ENCODE measurements around the gene FXYD5.

The FXYD5 gene

DNA sequence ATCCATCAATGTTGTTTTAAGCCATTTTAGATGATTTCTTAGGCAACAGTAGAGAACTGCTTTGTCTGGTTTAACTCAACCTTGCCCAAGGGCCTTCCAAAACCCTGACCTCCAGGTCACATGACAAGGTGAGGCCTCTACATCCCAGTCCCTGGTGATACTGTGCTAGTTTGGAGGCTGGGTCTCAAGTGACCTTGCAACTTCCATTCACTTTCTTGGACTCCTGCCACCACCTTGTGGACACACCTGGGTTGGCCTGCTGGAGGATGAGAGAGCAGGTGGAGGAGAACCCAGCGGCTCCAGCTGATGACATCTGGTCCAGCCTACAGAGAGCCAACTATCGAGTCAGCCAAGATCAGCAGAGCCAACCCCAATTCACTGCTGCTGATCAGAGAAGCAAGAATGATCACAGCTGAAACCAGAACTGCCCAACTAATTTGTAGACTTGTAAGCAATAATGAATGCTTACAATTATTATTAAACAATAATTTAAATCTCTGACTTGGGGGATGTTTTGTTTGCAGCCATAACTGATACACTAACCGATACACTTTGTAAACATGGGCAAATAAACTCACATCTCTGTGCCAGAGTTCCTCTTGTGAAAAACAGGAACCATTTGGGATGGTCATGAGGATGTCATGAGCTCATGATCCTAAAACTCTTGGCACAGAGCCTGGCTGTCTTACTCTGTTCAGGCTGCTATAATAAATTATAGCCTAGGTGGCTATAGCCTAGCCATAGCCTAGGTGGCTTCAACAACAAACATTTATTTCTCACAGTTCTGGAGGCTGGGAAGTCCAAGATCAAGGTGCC, 62.5 kb downstream of the FXYD5 start:
- TF ChIP-seq, protein P1, sequence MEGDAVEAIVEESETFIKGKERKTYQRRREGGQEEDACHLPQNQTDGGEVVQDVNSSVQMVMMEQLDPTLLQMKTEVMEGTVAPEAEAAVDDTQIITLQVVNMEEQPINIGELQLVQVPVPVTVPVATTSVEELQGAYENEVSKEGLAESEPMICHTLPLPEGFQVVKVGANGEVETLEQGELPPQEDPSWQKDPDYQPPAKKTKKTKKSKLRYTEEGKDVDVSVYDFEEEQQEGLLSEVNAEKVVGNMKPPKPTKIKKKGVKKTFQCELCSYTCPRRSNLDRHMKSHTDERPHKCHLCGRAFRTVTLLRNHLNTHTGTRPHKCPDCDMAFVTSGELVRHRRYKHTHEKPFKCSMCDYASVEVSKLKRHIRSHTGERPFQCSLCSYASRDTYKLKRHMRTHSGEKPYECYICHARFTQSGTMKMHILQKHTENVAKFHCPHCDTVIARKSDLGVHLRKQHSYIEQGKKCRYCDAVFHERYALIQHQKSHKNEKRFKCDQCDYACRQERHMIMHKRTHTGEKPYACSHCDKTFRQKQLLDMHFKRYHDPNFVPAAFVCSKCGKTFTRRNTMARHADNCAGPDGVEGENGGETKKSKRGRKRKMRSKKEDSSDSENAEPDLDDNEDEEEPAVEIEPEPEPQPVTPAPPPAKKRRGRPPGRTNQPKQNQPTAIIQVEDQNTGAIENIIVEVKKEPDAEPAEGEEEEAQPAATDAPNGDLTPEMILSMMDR (IDR thresholded peaks at IDR 0.05; ENCODE audit: low read length, missing control alignments): no peak
- no peak for DNase-seq (ENCODE audit: low read depth)
- no peak overlapping the region for H3K4me3 ChIP-seq (replicated peaks; ENCODE audit: low read depth, low read length)

DNA sequence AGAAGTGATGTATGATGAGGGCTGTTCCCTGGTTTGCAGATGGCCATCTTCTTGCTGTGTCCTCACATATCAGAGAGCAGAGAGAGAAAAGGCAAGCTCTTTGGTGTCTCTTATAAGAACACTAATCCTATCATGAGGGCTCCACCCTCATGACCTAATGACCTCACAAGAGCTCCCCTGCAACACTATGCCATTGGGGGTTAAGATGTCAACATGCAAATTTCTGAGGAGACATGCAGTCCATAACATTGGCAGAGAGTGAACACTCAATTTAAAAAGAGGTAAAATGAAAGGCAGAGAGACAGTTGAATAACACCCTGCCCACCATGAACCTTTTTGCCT, 63.1 kb downstream of the FXYD5 start:
- no peak for DNase-seq (ENCODE audit: low read depth)
- TF ChIP-seq, protein P1 (IDR thresholded peaks at IDR 0.05; ENCODE audit: low read length, missing control alignments): no peak
- H3K4me3 ChIP-seq (replicated peaks; ENCODE audit: low read depth, low read length): no peak overlapping the region

DNA sequence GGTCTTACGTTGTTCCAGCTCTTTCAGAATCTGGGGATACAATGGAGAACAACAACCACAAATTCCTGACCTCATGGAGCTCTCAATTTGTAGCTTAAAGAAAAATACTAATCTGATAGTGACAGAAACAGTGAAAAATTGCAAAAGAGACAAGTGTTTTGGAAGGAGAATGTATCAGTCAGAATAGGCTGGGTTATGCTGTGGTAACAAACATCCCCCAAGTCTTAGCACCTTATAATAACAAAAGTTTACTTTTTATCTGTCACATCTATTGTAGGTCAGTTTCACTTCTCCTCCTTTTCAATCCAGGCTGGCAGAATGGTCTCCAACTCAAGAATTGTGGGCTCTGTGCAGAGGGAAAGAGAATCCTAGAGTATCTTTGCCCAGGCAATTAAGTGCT, 64.5 kb downstream of the FXYD5 start:
- no peak for DNase-seq (ENCODE audit: low read depth)
- no peak overlapping the region for H3K4me3 ChIP-seq (replicated peaks; ENCODE audit: low read depth, low read length)
- TF ChIP-seq, protein P1 (IDR thresholded peaks at IDR 0.05; ENCODE audit: low read length, missing control alignments): no peak
